Measurements from ENCODE around the gene SYT7.
A peak's percentile ranks its signal among the peaks of the same experiment; 100 is the strongest.

Gene SYT7

GRCh38 chr11:61507012-61507768 is 73.7 kb downstream of the SYT7 start:
- no peaks in the 10 kb centered on the region for H3K36me3 ChIP-seq (ENCODE audit: insufficient read depth, low read length)
- no peak overlapping the region for H3K4me3 ChIP-seq (ENCODE audit: low read length)
- H3K4me1 ChIP-seq (ENCODE audit: control insufficient read depth, insufficient read depth, low read length) = peaks cover 24% of the 10 kb centered on the region
- no peaks in the 10 kb centered on the region for H3K9me3 ChIP-seq (replicated peaks; ENCODE audit: low read length)
- H3K27me3 ChIP-seq (ENCODE audit: control insufficient read depth, insufficient read depth, low read length) = peaks cover 68% of the 10 kb centered on the region
- H3K9ac ChIP-seq (ENCODE audit: low read depth, low read length) = no peak overlapping the region
- no peak overlapping the region for H3K4me2 ChIP-seq (ENCODE audit: low read length)

GRCh38 chr11:61505640-61506155 is 75.2 kb downstream of the SYT7 start:
- no peak overlapping the region for H3K4me3 ChIP-seq (ENCODE audit: low read length)
- no peak overlapping the region for H3K9ac ChIP-seq (ENCODE audit: low read depth, low read length)
- peaks cover 24% of the 10 kb centered on the region for H3K4me1 ChIP-seq (ENCODE audit: control insufficient read depth, insufficient read depth, low read length)
- no peaks in the 10 kb centered on the region for H3K36me3 ChIP-seq (ENCODE audit: insufficient read depth, low read length)
- H3K27me3 ChIP-seq (ENCODE audit: control insufficient read depth, insufficient read depth, low read length) = peaks cover 59% of the 10 kb centered on the region
- peak overlapping the region; percentile 42 for H3K4me2 ChIP-seq (ENCODE audit: low read length)
- H3K9me3 ChIP-seq (replicated peaks; ENCODE audit: low read length) = no peaks in the 10 kb centered on the region

- H3K36me3 ChIP-seq (ENCODE audit: insufficient read depth, low read length) = no peaks in the 10 kb centered on the region
- peaks cover 24% of the 10 kb centered on the region for H3K4me1 ChIP-seq (ENCODE audit: control insufficient read depth, insufficient read depth, low read length)
- peaks cover 56% of the 10 kb centered on the region for H3K27me3 ChIP-seq (ENCODE audit: control insufficient read depth, insufficient read depth, low read length)
Observed at GRCh38 chr11:61505106-61505505, 75.8 kb downstream of the SYT7 start.

GRCh38 chr11:61503135-61503770 is 77.6 kb downstream of the SYT7 start:
- no peaks in the 10 kb centered on the region for H3K36me3 ChIP-seq (ENCODE audit: insufficient read depth, low read length)
- H3K4me3 ChIP-seq (ENCODE audit: low read length) = no peak overlapping the region
- peaks cover 14% of the 10 kb centered on the region for H3K4me1 ChIP-seq (ENCODE audit: control insufficient read depth, insufficient read depth, low read length)
- H3K9me3 ChIP-seq (replicated peaks; ENCODE audit: low read length) = no peaks in the 10 kb centered on the region
- H3K9ac ChIP-seq (ENCODE audit: low read depth, low read length) = no peak overlapping the region
- peaks cover 57% of the 10 kb centered on the region for H3K27me3 ChIP-seq (ENCODE audit: control insufficient read depth, insufficient read depth, low read length)
- no peak overlapping the region for H3K4me2 ChIP-seq (ENCODE audit: low read length)

More at GRCh38 chr11:61505106-61505505, 75.8 kb downstream of the SYT7 start:
- no peaks in the 10 kb centered on the region for H3K9me3 ChIP-seq (replicated peaks; ENCODE audit: low read length)
- H3K4me3 ChIP-seq (ENCODE audit: low read length) = no peak overlapping the region
- no peak overlapping the region for H3K4me2 ChIP-seq (ENCODE audit: low read length)
- no peak overlapping the region for H3K9ac ChIP-seq (ENCODE audit: low read depth, low read length)

- Histone ChIP-seq H3K9ac (ENCODE audit: low read depth, low read length) (no peak overlapping the region), H3K36me3 (ENCODE audit: insufficient read depth, low read length) (no peaks in the 10 kb centered on the region), H3K27me3 (ENCODE audit: control insufficient read depth, insufficient read depth, low read length) (peaks cover 50% of the 10 kb centered on the region), H3K4me3 (ENCODE audit: low read length) (no peak overlapping the region), H3K4me1 (ENCODE audit: control insufficient read depth, insufficient read depth, low read length) (peaks cover 14% of the 10 kb centered on the region), H3K9me3 (replicated peaks; ENCODE audit: low read length) (no peaks in the 10 kb centered on the region), H3K4me2 (ENCODE audit: low read length) (no peak overlapping the region)
Observed at GRCh38 chr11:61502522-61502921, 78.4 kb downstream of the SYT7 start.

- peaks cover under 1% of the 10 kb centered on the region for H3K4me1 ChIP-seq (ENCODE audit: control insufficient read depth, insufficient read depth, low read length)
- H3K4me2 ChIP-seq (ENCODE audit: low read length) = no peak overlapping the region
- H3K9ac ChIP-seq (ENCODE audit: low read depth, low read length) = no peak overlapping the region
- peaks cover 38% of the 10 kb centered on the region for H3K27me3 ChIP-seq (ENCODE audit: control insufficient read depth, insufficient read depth, low read length)
- H3K9me3 ChIP-seq (replicated peaks; ENCODE audit: low read length) = no peaks in the 10 kb centered on the region
- no peak overlapping the region for H3K4me3 ChIP-seq (ENCODE audit: low read length)
- no peaks in the 10 kb centered on the region for H3K36me3 ChIP-seq (ENCODE audit: insufficient read depth, low read length)
Observed at GRCh38 chr11:61499816-61500491, 80.9 kb downstream of the SYT7 start.

GRCh38 chr11:61498767-61499341 is 82.0 kb downstream of the SYT7 start:
- Histone ChIP-seq H3K4me1 (ENCODE audit: control insufficient read depth, insufficient read depth, low read length) (no peaks in the 10 kb centered on the region), H3K4me3 (ENCODE audit: low read length) (no peak overlapping the region), H3K36me3 (ENCODE audit: insufficient read depth, low read length) (no peaks in the 10 kb centered on the region), H3K4me2 (ENCODE audit: low read length) (no peak overlapping the region), H3K9me3 (replicated peaks; ENCODE audit: low read length) (no peaks in the 10 kb centered on the region), H3K9ac (ENCODE audit: low read depth, low read length) (no peak overlapping the region), H3K27me3 (ENCODE audit: control insufficient read depth, insufficient read depth, low read length) (peaks cover 35% of the 10 kb centered on the region)

- H3K4me2 ChIP-seq (ENCODE audit: low read length) = no peak overlapping the region
- H3K36me3 ChIP-seq (ENCODE audit: insufficient read depth, low read length) = no peaks in the 10 kb centered on the region
- H3K4me3 ChIP-seq (ENCODE audit: low read length) = no peak overlapping the region
- H3K9ac ChIP-seq (ENCODE audit: low read depth, low read length) = no peak overlapping the region
- no peaks in the 10 kb centered on the region for H3K9me3 ChIP-seq (replicated peaks; ENCODE audit: low read length)
- no peaks in the 10 kb centered on the region for H3K4me1 ChIP-seq (ENCODE audit: control insufficient read depth, insufficient read depth, low read length)
- H3K27me3 ChIP-seq (ENCODE audit: control insufficient read depth, insufficient read depth, low read length) = peaks cover 29% of the 10 kb centered on the region
Observed at GRCh38 chr11:61497876-61498275, 83.0 kb downstream of the SYT7 start.

- Histone ChIP-seq H3K4me3 (ENCODE audit: low read length) (no peak overlapping the region), H3K9ac (ENCODE audit: low read depth, low read length) (no peak overlapping the region), H3K4me2 (ENCODE audit: low read length) (no peak overlapping the region), H3K36me3 (ENCODE audit: insufficient read depth, low read length) (no peaks in the 10 kb centered on the region), H3K27me3 (ENCODE audit: control insufficient read depth, insufficient read depth, low read length) (peaks cover 25% of the 10 kb centered on the region), H3K9me3 (replicated peaks; ENCODE audit: low read length) (no peaks in the 10 kb centered on the region), H3K4me1 (ENCODE audit: control insufficient read depth, insufficient read depth, low read length) (no peaks in the 10 kb centered on the region)
Observed at GRCh38 chr11:61497473-61497872, 83.4 kb downstream of the SYT7 start.

- no peaks in the 10 kb centered on the region for H3K4me1 ChIP-seq (ENCODE audit: control insufficient read depth, insufficient read depth, low read length)
- no peak overlapping the region for H3K9ac ChIP-seq (ENCODE audit: low read depth, low read length)
- H3K4me2 ChIP-seq (ENCODE audit: low read length) = no peak overlapping the region
- no peak overlapping the region for H3K4me3 ChIP-seq (ENCODE audit: low read length)
- H3K36me3 ChIP-seq (ENCODE audit: insufficient read depth, low read length) = no peaks in the 10 kb centered on the region
- H3K27me3 ChIP-seq (ENCODE audit: control insufficient read depth, insufficient read depth, low read length) = peaks cover 24% of the 10 kb centered on the region
- H3K9me3 ChIP-seq (replicated peaks; ENCODE audit: low read length) = no peaks in the 10 kb centered on the region
Observed at GRCh38 chr11:61496602-61497400, 84.1 kb downstream of the SYT7 start.
